Measurements from ENCODE around the gene DLST.

DNA sequence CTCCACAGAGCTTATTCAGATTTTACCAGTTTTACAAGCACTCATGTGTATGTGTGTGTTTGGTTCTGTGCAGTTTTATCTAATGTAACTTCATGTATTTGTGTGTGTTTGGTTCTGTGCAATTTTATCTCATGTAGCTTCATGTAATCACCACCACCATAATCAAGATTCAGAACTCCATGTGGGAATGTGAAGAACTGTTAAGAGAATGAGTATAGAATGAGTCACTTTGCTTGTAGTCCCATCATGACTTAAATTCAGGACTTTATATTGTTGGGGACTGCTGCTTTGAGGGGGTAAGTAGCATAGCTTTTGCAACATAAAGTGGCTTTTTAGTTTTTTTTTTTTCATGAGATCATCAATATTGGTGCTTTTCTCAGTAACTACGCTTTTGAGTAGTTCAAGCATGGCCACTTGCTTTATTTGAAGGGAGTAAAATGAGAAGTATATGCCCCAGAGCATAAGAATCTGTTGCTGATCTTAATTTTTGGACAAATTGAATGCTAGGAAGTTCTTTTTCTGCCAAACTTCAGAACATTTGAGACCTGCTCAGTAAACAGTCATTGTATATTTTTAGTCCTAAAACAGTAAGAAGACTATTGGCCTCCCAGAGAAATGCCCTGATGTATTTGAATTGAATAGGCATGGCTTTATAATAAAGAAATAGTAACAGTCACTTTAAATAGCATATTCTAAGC lies 34.6 kb upstream of the DLST start:
- TF ChIP-seq CTCF (conservative IDR thresholded peaks at IDR 0.05 in 1 of 2, IDR thresholded peaks at IDR 0.05 in 1 of 2; ENCODE audit: low read depth in 1 of 2, low read length in 2 of 2) (no peak), EZH2 (IDR thresholded peaks at IDR 0.05; ENCODE audit: low read length, missing control alignments) (no peak)

All from fibroblast of lung (primary cell).